T-helper 1 cell treated with Interleukin-12 subunit alpha and Interleukin-12 subunit beta and Interleukin-4 antibody, amounts not matched to agents 30 μg/mL and 1 μg/mL, for 36 hours (primary cell): ENCODE results near the gene CSMD2.

Experiments
- H3K27ac Mint-ChIP-seq: one replicate; pipeline ENCODE4 v1.8.0; 2021; ENCODE audit warnings: mild to moderate bottlenecking, mixed read lengths
- H3K27me3 Mint-ChIP-seq: one replicate; pipeline ENCODE4 v1.8.0; 2021; ENCODE audit warnings: low read depth, mixed read lengths
- H3K36me3 Mint-ChIP-seq: one replicate; pipeline ENCODE4 v1.8.0; 2021; ENCODE audit warnings: low read depth, mixed read lengths
- H3K4me1 Mint-ChIP-seq: one replicate; pipeline ENCODE4 v1.8.0; 2021; ENCODE audit warnings: low read depth, mixed read lengths
- H3K4me3 Mint-ChIP-seq: one replicate; pipeline ENCODE4 v1.8.0; 2021; ENCODE audit warnings: mild to moderate bottlenecking, moderate library complexity, mixed read lengths
- H3K9me3 Mint-ChIP-seq: one replicate; pipeline ENCODE4 v1.8.0; 2021; ENCODE audit warnings: mixed read lengths

The CSMD2 gene

DNA sequence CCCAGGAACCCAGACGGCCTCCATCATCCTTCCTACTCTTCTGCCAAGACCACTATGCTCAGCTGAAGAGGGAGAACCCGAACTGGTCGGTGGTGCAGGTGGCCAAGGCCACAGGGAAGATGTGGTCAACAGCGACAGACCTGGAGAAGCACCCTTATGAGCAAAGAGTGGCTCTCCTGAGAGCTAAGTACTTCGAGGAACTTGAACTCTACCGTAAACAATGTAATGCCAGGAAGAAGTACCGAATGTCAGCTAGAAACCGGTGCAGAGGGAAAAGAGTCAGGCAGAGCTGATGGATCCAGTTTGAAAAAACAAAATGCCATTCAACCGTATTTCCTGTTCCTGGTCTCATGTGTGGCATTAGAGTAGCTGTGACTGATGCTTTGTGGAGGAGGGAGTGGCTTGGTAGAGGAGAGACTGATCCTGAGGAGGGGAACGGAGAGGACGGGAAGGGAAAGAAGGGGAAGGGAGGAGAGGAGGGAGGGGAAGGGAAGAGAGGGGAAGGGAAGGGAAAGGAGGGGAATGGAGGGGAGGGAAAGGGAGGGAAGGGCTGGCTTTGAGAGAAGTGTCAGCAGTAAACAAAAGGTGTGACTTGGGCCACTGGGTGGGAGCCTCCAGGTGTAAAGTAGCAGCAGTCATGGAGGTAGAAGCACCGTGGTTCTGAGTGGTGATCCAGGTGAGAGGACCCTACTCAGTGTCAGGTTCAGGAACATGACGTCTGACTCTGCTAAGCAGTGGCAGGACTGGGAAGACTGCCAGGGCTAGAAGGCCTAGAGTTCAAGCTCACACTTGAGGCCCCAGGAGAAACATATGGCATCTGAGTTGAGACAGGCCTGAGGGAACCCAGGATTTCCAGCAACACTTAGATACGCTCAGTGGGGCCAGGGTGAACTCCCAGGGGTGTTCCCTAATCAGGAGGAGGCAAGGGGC lies 300.3 kb downstream of the CSMD2 start:
- Mint-ChIP-seq H3K4me3 (no peak overlapping the region), H3K9me3 (no peaks in the 10 kb centered on the region), H3K27me3 (no peaks in the 10 kb centered on the region), H3K4me1 (peaks cover 4% of the 10 kb centered on the region), H3K36me3 (no peaks in the 10 kb centered on the region), H3K27ac (no peak overlapping the region)

DNA sequence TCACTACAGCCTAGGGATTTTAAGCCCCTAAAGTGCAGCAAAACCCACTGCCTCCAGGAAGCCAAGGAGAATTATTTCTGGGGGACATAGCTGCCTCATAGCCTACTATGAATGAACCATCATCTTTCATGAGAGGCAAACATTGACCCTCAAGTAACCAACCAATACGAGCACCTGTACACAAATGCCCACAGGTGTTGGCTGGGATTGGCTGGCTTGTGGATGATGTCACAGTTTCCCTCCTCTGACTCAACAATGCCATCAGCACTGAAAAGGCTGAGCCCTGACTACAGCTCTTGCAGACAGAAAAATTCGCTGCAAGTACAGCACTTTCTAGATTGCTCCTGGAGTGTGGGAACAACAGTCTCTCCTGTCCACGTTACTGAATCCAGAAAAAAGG lies 301.3 kb downstream of the CSMD2 start, which contains the start of gene HMGB4:
Gene HMGB4 (plus strand): TSS at position 301 of the 400 bp plus-strand sequence. CDS start 113 bp downstream, outside the sequence.
- Mint-ChIP-seq H3K27me3 (no peaks in the 10 kb centered on the region), H3K36me3 (no peaks in the 10 kb centered on the region), H3K27ac (no peak within 1 kb of the TSS), H3K4me3 (no peak within 1 kb of the TSS), H3K9me3 (no peaks in the 10 kb centered on the region), H3K4me1 (peaks cover 4% of the 10 kb centered on the region)

GRCh38 chr1:33860671-33861070 lies 304.4 kb downstream of the CSMD2 start:
- Mint-ChIP-seq H3K36me3 (no peaks in the 10 kb centered on the region), H3K4me3 (no peak overlapping the region), H3K27me3 (no peaks in the 10 kb centered on the region), H3K9me3 (no peaks in the 10 kb centered on the region), H3K27ac (no peak overlapping the region), H3K4me1 (no peaks in the 10 kb centered on the region)

- H3K36me3 Mint-ChIP-seq: no peaks in the 10 kb centered on the region
- H3K27ac Mint-ChIP-seq: no peak overlapping the region
- no peak overlapping the region for H3K4me3 Mint-ChIP-seq
- peaks cover 4% of the 10 kb centered on the region for H3K27me3 Mint-ChIP-seq
- no peaks in the 10 kb centered on the region for H3K4me1 Mint-ChIP-seq
- no peaks in the 10 kb centered on the region for H3K9me3 Mint-ChIP-seq
These were observed 310.9 kb downstream of the CSMD2 start for GRCh38 chr1:33854091-33854490.

DNA sequence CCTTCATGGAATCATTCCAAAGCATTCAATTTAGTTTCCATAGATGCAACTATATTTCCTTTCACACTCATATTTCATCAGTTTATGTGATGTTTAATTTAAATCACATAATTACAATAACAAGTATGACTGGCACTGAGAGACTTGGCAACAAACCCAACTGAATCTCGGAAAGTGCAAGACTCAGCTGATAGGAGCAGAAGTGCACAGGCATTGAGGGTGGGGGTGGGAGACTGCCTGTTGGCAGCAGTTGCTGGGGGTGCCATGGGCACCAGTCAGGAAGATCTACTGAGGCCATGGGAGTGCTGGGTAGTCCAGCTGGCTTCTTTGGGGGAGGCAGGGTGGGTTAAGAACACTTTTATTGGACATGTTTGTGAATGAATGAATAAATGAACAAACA lies 311.6 kb downstream of the CSMD2 start:
- no peak overlapping the region for H3K4me3 Mint-ChIP-seq
- peaks cover 4% of the 10 kb centered on the region for H3K27me3 Mint-ChIP-seq
- H3K4me1 Mint-ChIP-seq: no peaks in the 10 kb centered on the region
- H3K9me3 Mint-ChIP-seq: no peaks in the 10 kb centered on the region
- H3K27ac Mint-ChIP-seq: no peak overlapping the region
- no peaks in the 10 kb centered on the region for H3K36me3 Mint-ChIP-seq

DNA sequence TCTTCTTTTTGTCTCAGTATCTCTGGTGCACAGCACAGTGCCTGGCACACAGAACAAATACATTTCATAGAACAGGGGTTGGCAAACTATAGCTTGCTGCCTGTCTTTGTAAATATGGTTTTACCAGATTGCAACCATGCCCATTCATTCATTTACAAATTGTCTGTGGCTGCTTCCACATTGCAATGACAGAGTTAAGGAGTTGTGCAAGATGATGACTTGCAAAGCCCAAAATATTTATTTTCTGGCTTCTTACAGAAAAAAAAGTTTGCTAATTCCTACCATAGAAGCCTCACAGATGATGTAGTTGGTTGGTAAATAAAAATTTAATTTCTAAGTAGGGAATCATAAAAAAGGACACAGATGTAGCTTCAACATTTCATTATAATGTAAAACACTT lies 312.3 kb downstream of the CSMD2 start:
- Mint-ChIP-seq H3K4me1 (no peaks in the 10 kb centered on the region), H3K27ac (no peak overlapping the region), H3K4me3 (no peak overlapping the region), H3K36me3 (no peaks in the 10 kb centered on the region), H3K9me3 (no peaks in the 10 kb centered on the region), H3K27me3 (peaks cover 4% of the 10 kb centered on the region)

DNA sequence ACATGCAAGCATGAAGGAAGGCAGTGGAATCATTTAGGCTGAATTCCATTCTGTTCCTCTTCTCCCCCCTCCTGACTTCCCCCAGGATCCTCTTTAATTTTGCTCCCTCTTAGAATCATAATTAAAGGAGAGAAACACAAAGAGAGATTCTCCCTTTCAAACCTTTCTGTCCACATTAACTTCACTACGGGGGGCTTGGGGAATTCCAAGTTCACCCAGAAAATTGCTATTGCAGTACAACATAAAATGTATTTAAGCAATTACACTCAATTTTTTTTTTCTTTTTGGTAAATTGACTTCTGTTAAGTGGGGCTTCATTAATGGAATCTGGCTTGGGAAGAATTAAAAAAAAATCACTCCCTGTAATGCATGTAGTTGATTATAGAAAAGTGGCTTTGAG lies 314.5 kb downstream of the CSMD2 start:
- no peak overlapping the region for H3K27ac Mint-ChIP-seq
- no peak overlapping the region for H3K4me3 Mint-ChIP-seq
- H3K4me1 Mint-ChIP-seq: no peaks in the 10 kb centered on the region
- H3K36me3 Mint-ChIP-seq: no peaks in the 10 kb centered on the region
- peaks cover 4% of the 10 kb centered on the region for H3K27me3 Mint-ChIP-seq
- no peaks in the 10 kb centered on the region for H3K9me3 Mint-ChIP-seq

GRCh38 chr1:33849211-33849610 lies 315.8 kb downstream of the CSMD2 start:
- no peak overlapping the region for H3K4me3 Mint-ChIP-seq
- no peaks in the 10 kb centered on the region for H3K36me3 Mint-ChIP-seq
- peaks cover 4% of the 10 kb centered on the region for H3K27me3 Mint-ChIP-seq
- H3K4me1 Mint-ChIP-seq: no peaks in the 10 kb centered on the region
- no peaks in the 10 kb centered on the region for H3K9me3 Mint-ChIP-seq
- no peak overlapping the region for H3K27ac Mint-ChIP-seq

GRCh38 chr1:33848205-33848937 lies 316.7 kb downstream of the CSMD2 start:
- H3K27me3 Mint-ChIP-seq: peaks cover 4% of the 10 kb centered on the region
- no peaks in the 10 kb centered on the region for H3K4me1 Mint-ChIP-seq
- no peak overlapping the region for H3K4me3 Mint-ChIP-seq
- no peaks in the 10 kb centered on the region for H3K36me3 Mint-ChIP-seq
- H3K9me3 Mint-ChIP-seq: no peaks in the 10 kb centered on the region
- H3K27ac Mint-ChIP-seq: no peak overlapping the region

GRCh38 chr1:33846861-33847260 lies 318.2 kb downstream of the CSMD2 start:
- Mint-ChIP-seq H3K27ac (no peak overlapping the region), H3K9me3 (no peaks in the 10 kb centered on the region), H3K36me3 (no peaks in the 10 kb centered on the region), H3K27me3 (peaks cover 4% of the 10 kb centered on the region), H3K4me3 (no peak overlapping the region), H3K4me1 (no peaks in the 10 kb centered on the region)

- no peak overlapping the region for H3K27ac Mint-ChIP-seq
These were observed 320.9 kb downstream of the CSMD2 start for GRCh38 chr1:33844166-33844565.

GRCh38 chr1:33842348-33842747 lies 322.7 kb downstream of the CSMD2 start:
- Mint-ChIP-seq H3K36me3 (no peaks in the 10 kb centered on the region), H3K27ac (no peak overlapping the region), H3K4me3 (no peak overlapping the region), H3K4me1 (no peaks in the 10 kb centered on the region), H3K27me3 (no peaks in the 10 kb centered on the region), H3K9me3 (no peaks in the 10 kb centered on the region)

More at GRCh38 chr1:33844166-33844565, 320.9 kb downstream of the CSMD2 start:
- H3K4me3 Mint-ChIP-seq: no peak overlapping the region
- no peaks in the 10 kb centered on the region for H3K27me3 Mint-ChIP-seq
- no peaks in the 10 kb centered on the region for H3K9me3 Mint-ChIP-seq
- no peaks in the 10 kb centered on the region for H3K4me1 Mint-ChIP-seq
- H3K36me3 Mint-ChIP-seq: no peaks in the 10 kb centered on the region

- Mint-ChIP-seq H3K4me1 (no peaks in the 10 kb centered on the region), H3K4me3 (no peak overlapping the region), H3K9me3 (no peaks in the 10 kb centered on the region), H3K36me3 (no peaks in the 10 kb centered on the region), H3K27me3 (no peaks in the 10 kb centered on the region), H3K27ac (no peak overlapping the region)
These were observed 323.5 kb downstream of the CSMD2 start for GRCh38 chr1:33841494-33841893.

- Mint-ChIP-seq H3K27ac (no peak overlapping the region), H3K9me3 (no peaks in the 10 kb centered on the region), H3K27me3 (no peaks in the 10 kb centered on the region), H3K4me1 (no peaks in the 10 kb centered on the region), H3K36me3 (no peaks in the 10 kb centered on the region), H3K4me3 (no peak overlapping the region)
These were observed 327.4 kb downstream of the CSMD2 start for GRCh38 chr1:33837635-33838034.

- Mint-ChIP-seq H3K36me3 (no peaks in the 10 kb centered on the region), H3K9me3 (no peaks in the 10 kb centered on the region), H3K4me1 (no peaks in the 10 kb centered on the region), H3K27ac (no peak overlapping the region), H3K27me3 (no peaks in the 10 kb centered on the region), H3K4me3 (no peak overlapping the region)
These were observed 328.1 kb downstream of the CSMD2 start for GRCh38 chr1:33836911-33837310.
